GM10266 (cell line): ENCODE data around the gene MAGI3.

Experiments
- DNase-seq: peaks from one replicate; pipeline ENCODE4 v3.0.0; 2012; ENCODE audit errors: extremely low spot score
- CTCF ChIP-seq: IDR thresholded peaks from 2 replicates; pipeline ENCODE4 v1.5.1; 2012; ENCODE audit warnings: mild to moderate bottlenecking, low read depth; ENCODE audit not compliant: control insufficient read depth, insufficient read depth; ENCODE audit errors: missing control alignments

MAGI3 gene

DNA sequence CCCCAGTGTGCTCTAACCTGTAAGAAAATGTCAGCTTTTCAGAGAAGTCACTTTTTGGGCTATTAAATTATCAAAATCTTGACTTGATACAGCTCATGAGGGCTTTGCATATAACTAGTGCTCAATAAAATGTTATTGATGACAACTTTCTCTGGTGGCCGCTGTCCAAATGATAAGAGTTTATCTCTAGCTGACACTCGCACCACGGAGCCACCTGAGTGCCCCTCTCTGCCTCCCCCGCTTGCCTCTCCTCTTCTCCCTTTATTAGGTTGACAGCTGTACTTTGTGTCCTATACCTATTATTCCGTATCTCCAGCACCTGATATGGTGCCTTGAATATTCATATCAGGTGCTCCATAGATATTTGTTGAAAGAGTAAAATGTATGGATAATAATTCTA, 286.2 kb downstream of the MAGI3 start:
- DNase-seq, result no peak
- no peak for TF ChIP-seq CTCF

DNA sequence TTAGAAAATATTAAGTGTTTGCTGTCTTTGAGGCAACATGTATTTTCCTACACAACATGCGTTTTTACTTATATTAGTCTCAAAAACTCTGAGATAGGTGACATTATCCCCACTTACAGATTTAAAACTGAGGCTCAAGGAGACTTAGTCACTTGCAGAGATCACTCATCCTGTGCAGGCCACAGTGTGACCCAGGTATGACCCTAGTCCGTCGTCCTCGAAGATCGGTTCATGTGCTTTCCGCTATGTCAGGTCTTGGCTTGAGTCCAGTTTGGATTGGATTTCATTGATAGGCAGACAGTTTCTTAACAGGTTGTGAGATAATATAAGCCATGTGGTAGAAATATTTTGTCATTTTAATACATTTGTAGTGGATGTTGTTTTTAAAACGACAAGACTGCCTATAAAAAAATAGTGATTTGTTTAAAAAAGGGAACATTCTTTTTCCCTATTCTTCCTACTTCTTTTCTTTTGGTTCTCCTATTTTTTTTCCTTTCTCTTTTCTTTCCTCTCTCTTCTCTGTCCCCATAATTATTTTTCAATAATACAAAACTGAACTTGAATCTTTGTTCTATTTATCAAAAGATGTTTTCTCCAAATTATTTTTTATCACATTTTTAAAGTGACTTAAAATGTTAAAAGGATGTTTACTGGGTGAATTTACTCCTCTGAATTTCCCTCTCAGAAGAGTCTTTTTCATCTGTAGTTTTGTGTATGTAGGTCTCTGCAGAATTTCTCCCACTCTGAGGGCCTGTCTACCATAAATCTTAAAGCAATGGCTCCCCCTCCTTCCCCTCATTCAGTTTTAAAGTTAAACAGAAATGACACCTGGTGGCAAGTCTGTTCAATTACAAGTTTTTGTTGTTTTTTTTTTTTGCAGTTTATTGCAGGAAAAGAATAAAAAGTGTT, 287.2 kb downstream of the MAGI3 start:
- peak; percentile 47 for DNase-seq
- peak; percentile 47 for TF ChIP-seq CTCF

GRCh38 chr1:113678159-113678469, 287.8 kb downstream of the MAGI3 start:
- no peak for DNase-seq
- no peak for TF ChIP-seq CTCF

GRCh38 chr1:113681596-113682337, 291.5 kb downstream of the MAGI3 start:
- DNase-seq, result no peak
- TF ChIP-seq CTCF, result no peak

DNA sequence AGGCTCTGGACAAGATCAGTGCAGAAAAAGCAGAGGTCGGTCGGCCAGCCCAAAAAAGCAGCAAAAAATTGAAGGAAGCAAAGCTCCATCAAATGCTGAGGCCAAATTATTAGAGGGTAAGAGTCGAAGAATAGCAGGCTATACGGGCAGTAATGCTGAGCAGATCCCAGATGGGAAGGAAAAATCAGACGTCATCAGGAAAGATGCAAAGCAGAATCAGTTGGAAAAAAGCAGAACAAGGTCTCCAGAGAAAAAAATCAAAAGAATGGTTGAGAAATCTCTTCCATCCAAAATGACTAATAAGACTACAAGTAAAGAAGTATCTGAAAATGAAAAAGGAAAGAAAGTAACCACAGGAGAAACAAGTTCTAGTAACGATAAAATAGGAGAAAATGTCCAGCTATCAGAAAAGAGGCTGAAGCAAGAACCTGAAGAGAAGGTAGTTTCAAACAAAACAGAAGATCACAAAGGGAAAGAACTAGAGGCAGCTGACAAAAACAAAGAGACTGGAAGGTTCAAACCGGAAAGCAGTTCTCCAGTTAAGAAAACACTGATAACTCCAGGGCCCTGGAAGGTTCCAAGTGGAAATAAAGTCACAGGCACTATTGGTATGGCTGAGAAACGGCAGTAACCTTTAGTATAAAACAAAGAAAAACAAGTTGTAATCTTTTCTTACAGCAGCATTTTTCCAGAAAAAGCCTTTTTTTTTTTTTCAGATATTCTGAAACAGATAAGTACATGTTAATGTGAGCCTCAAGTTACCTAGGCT, 293.3 kb downstream of the MAGI3 start:
- no peak for DNase-seq
- TF ChIP-seq CTCF, result no peak

GRCh38 chr1:113684153-113684541, 293.8 kb downstream of the MAGI3 start:
- no peak for DNase-seq
- TF ChIP-seq CTCF, result no peak
